Muscle layer of duodenum (tissue), 2 donors: Measurements from ENCODE around the gene CDON.

Experiments
- H3K27ac ChIP-seq: one replicate; pipeline ENCODE4 v1.7.0; 2013; ENCODE audit warnings: mild to moderate bottlenecking, low read length
- H3K27me3 ChIP-seq: one replicate; pipeline ENCODE4 v1.7.0; 2013; ENCODE audit warnings: low read depth, mild to moderate bottlenecking, control low read depth, low read length
- H3K36me3 ChIP-seq, 2 donors: one replicate each; pipeline ENCODE4 v1.7.0; 2013; ENCODE audit warnings: low read length in 2 of 2, control low read depth in 1 of 2, mild to moderate bottlenecking in 1 of 2; ENCODE audit not compliant: insufficient read depth in 2 of 2, control insufficient read depth in 1 of 2
- H3K4me1 ChIP-seq, 2 donors: one replicate each; pipeline ENCODE4 v1.7.0; 2013; ENCODE audit warnings: low read length in 2 of 2, mild to moderate bottlenecking in 2 of 2, control low read depth in 1 of 2, moderate library complexity in 1 of 2; ENCODE audit not compliant: insufficient read depth in 2 of 2, control insufficient read depth in 1 of 2
- H3K4me3 ChIP-seq, 2 donors: one replicate each; pipeline ENCODE4 v1.7.0; 2013; ENCODE audit warnings: low read length in 2 of 2, low read depth in 1 of 2, mild to moderate bottlenecking in 1 of 2
- H3K9me3 ChIP-seq, 2 donors: one replicate each; pipeline ENCODE4 v1.7.0; 2013; ENCODE audit warnings: low read length in 2 of 2, control low read depth in 1 of 2, mild to moderate bottlenecking in 1 of 2; ENCODE audit not compliant: control insufficient read depth in 1 of 2
- donor health status: healthy.

CDON gene

GRCh38 chr11:126011265-126011664 lies 51.4 kb downstream of the CDON start:
- Histone ChIP-seq H3K27me3 (no peaks in the 10 kb centered on the region), H3K4me3 (no peak overlapping the region), H3K36me3 (peaks cover 0 to 7% of the 10 kb centered on the region in 2 donors), H3K27ac (no peak overlapping the region), H3K9me3 (no peaks in the 10 kb centered on the region), H3K4me1 (peaks cover 0 to 12% of the 10 kb centered on the region in 2 donors)

GRCh38 chr11:126008956-126009355 lies 53.7 kb downstream of the CDON start:
- no peak overlapping the region for H3K4me3 ChIP-seq
- no peaks in the 10 kb centered on the region for H3K9me3 ChIP-seq
- peaks cover 0 to 11% of the 10 kb centered on the region in 2 donors for H3K36me3 ChIP-seq
- H3K4me1 ChIP-seq, result peaks cover 0 to 15% of the 10 kb centered on the region in 2 donors
- H3K27me3 ChIP-seq, result no peaks in the 10 kb centered on the region
- H3K27ac ChIP-seq, result no peak overlapping the region

GRCh38 chr11:126007238-126007637 lies 55.4 kb downstream of the CDON start:
- Histone ChIP-seq H3K27me3 (no peaks in the 10 kb centered on the region), H3K4me1 (peaks cover 0 to 15% of the 10 kb centered on the region in 2 donors), H3K4me3 (no peak overlapping the region), H3K9me3 (no peaks in the 10 kb centered on the region), H3K27ac (no peak overlapping the region), H3K36me3 (peaks cover 2 to 15% of the 10 kb centered on the region in 2 donors)

- Histone ChIP-seq H3K36me3 (peaks cover 7 to 22% of the 10 kb centered on the region in 2 donors), H3K4me1 (peaks cover 0 to 15% of the 10 kb centered on the region in 2 donors), H3K27ac (no peak overlapping the region), H3K9me3 (no peaks in the 10 kb centered on the region), H3K4me3 (no peak overlapping the region), H3K27me3 (no peaks in the 10 kb centered on the region)
Observed at GRCh38 chr11:126006068-126006467, 56.6 kb downstream of the CDON start.

- H3K4me3 ChIP-seq, result no peak overlapping the region
- H3K4me1 ChIP-seq, result peaks cover 0 to 11% of the 10 kb centered on the region in 2 donors
- peaks cover 13 to 51% of the 10 kb centered on the region in 2 donors for H3K36me3 ChIP-seq
- no peak overlapping the region for H3K27ac ChIP-seq
- H3K27me3 ChIP-seq, result no peaks in the 10 kb centered on the region
- no peaks in the 10 kb centered on the region for H3K9me3 ChIP-seq
Observed at GRCh38 chr11:126002181-126002580, 60.5 kb downstream of the CDON start.

GRCh38 chr11:125999234-125999880 lies 63.3 kb downstream of the CDON start:
- H3K9me3 ChIP-seq, result no peaks in the 10 kb centered on the region
- no peaks in the 10 kb centered on the region for H3K4me1 ChIP-seq
- H3K4me3 ChIP-seq, result no peak overlapping the region
- H3K36me3 ChIP-seq, result peaks cover 13 to 55% of the 10 kb centered on the region in 2 donors
- H3K27me3 ChIP-seq, result no peaks in the 10 kb centered on the region
- no peak overlapping the region for H3K27ac ChIP-seq

GRCh38 chr11:125998267-125998666 lies 64.4 kb downstream of the CDON start:
- Histone ChIP-seq H3K36me3 (peaks cover 17 to 59% of the 10 kb centered on the region in 2 donors), H3K9me3 (no peaks in the 10 kb centered on the region), H3K4me3 (no peak overlapping the region), H3K27ac (no peak overlapping the region), H3K27me3 (no peaks in the 10 kb centered on the region), H3K4me1 (no peaks in the 10 kb centered on the region)

- H3K4me1 ChIP-seq, result no peaks in the 10 kb centered on the region
- no peaks in the 10 kb centered on the region for H3K27me3 ChIP-seq
- no peak overlapping the region for H3K4me3 ChIP-seq
- no peaks in the 10 kb centered on the region for H3K9me3 ChIP-seq
- peaks cover 9 to 50% of the 10 kb centered on the region in 2 donors for H3K36me3 ChIP-seq
- no peak overlapping the region for H3K27ac ChIP-seq
Observed at GRCh38 chr11:125995313-125995712, 67.4 kb downstream of the CDON start.

GRCh38 chr11:125994509-125994908 lies 68.2 kb downstream of the CDON start:
- Histone ChIP-seq H3K27ac (no peak overlapping the region), H3K9me3 (no peaks in the 10 kb centered on the region), H3K27me3 (no peaks in the 10 kb centered on the region), H3K4me3 (no peak overlapping the region), H3K4me1 (no peaks in the 10 kb centered on the region), H3K36me3 (peaks cover 9 to 46% of the 10 kb centered on the region in 2 donors)

GRCh38 chr11:125992893-125993292 lies 69.8 kb downstream of the CDON start:
- no peaks in the 10 kb centered on the region for H3K27me3 ChIP-seq
- H3K4me1 ChIP-seq, result no peaks in the 10 kb centered on the region
- H3K4me3 ChIP-seq, result no peak overlapping the region
- H3K27ac ChIP-seq, result no peak overlapping the region
- peaks cover 3 to 36% of the 10 kb centered on the region in 2 donors for H3K36me3 ChIP-seq
- H3K9me3 ChIP-seq, result no peaks in the 10 kb centered on the region

- Histone ChIP-seq H3K36me3 (peaks cover 3 to 26% of the 10 kb centered on the region in 2 donors), H3K9me3 (no peaks in the 10 kb centered on the region), H3K27me3 (no peaks in the 10 kb centered on the region), H3K27ac (no peak overlapping the region), H3K4me1 (peaks cover 0 to 6% of the 10 kb centered on the region in 2 donors), H3K4me3 (no peak overlapping the region)
Observed at GRCh38 chr11:125990244-125990643, 72.4 kb downstream of the CDON start.
